Esophagus squamous epithelium (tissue), 4 donors: Measurements from ENCODE around the gene SOX21.

Experiments used
- CTCF ChIP-seq, 6 experiments: fragments of 450-650 bp in 4 of 6; fragments of 200-600 bp in 2 of 6; sonication (generic) in 2 of 6; IDR thresholded peaks; one replicate each; pipeline ENCODE4 v1.5.1; 2016 to 2019; ENCODE audit warnings: antibody characterized with exemption in 6 of 6, mild to moderate bottlenecking in 4 of 6, moderate library complexity in 4 of 6
- POLR2A ChIP-seq, 4 donors: fragments of 450-650 bp; IDR thresholded peaks; one replicate each; pipeline ENCODE4 v1.6.1; 2017; ENCODE audit warnings: antibody characterized with exemption in 4 of 4, mild to moderate bottlenecking in 4 of 4, moderate library complexity in 3 of 4

GRCh38 chr13:94707400-94708021 lies 4.8 kb downstream of the SOX21 start:
- no peak for TF ChIP-seq CTCF (IDR thresholded peaks at IDR 0.05)
- no peak for TF ChIP-seq POLR2A (IDR thresholded peaks at IDR 0.05)
